HG03045 (cell line): Measurements from ENCODE around the gene ELF2.
A peak's percentile ranks its signal among the peaks of the same experiment; 100 is the strongest.
"Not testable (repeated sequence)": the region's sequence is repeated elsewhere in the genome, so short reads cannot be mapped to it uniquely, and the experiment has no call there.

Experiments used
- ATAC-seq: cut with Tn5 transposase; IDR thresholded peaks from one replicate; pipeline ENCODE4 v1.9.1; 2021; ENCODE audit warnings: mild to moderate bottlenecking, moderate library complexity; ENCODE audit not compliant: unreplicated experiment

The ELF2 gene

GRCh38 chr4:139082750-139083606 lies 94.0 kb downstream of the ELF2 start:
- peak; percentile 88 for ATAC-seq

GRCh38 chr4:139078926-139079325 lies 98.1 kb downstream of the ELF2 start:
- ATAC-seq: no peak

DNA sequence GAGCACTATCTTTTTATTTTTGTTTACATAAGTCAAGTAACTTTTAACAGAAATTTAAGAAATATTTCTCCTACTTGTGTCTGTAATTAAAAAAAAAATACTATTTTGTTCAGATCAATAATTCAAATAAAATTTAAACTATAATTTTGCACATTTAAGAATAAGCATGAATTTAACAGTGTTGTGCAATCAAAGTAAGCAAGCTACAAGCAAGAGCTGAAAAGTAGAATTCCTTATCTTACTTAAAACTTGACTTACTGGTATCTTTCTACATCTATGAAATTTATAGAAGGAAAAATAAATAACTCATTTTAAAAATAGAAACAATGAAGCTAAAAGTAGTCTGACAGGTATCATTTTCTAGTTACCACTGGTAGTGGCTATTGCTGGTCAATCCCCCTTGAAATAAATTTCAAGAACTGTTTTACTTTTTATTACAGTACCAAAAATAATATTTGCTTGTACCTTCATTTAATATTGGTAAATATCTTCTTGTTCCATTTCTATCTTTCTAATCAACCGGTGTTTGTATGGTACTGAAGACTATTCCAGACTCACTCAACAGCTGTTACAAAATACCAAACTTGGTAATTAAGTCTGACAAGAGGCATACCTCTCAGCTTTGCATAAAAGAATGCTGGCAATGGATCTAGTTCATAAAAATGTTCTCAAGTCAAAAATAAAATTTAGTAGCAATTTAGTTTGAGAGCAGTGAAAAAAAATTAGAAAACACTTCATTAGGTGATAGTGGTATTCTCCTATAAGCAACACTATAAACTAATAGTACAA lies 99.3 kb downstream of the ELF2 start:
- ATAC-seq: no peak

- ATAC-seq: no peak
Measured at GRCh38 chr4:139076016-139076744, 100.8 kb downstream of the ELF2 start.

GRCh38 chr4:139060591-139060990 lies 116.4 kb downstream of the ELF2 start:
- no peak for ATAC-seq

DNA sequence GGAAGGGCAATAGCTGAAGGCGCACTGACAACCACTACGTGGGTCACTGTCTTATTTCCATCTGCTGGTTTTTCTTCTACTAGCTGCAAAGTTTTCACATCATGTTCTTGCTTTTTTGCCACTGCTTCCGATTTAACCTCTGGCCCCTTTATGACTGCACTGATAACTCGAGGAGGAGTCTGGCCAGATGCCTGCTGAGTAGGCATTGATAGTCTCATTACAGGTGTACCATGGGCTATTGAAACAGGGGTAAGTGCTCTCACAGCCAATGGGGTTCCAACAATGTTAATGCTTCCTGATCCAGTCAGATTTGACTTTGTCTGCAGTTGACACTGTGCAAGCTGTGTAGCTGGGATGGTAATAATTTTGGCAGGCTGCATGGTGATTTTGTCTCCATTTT lies 118.0 kb downstream of the ELF2 start:
- ATAC-seq: not testable (repeated sequence)

DNA sequence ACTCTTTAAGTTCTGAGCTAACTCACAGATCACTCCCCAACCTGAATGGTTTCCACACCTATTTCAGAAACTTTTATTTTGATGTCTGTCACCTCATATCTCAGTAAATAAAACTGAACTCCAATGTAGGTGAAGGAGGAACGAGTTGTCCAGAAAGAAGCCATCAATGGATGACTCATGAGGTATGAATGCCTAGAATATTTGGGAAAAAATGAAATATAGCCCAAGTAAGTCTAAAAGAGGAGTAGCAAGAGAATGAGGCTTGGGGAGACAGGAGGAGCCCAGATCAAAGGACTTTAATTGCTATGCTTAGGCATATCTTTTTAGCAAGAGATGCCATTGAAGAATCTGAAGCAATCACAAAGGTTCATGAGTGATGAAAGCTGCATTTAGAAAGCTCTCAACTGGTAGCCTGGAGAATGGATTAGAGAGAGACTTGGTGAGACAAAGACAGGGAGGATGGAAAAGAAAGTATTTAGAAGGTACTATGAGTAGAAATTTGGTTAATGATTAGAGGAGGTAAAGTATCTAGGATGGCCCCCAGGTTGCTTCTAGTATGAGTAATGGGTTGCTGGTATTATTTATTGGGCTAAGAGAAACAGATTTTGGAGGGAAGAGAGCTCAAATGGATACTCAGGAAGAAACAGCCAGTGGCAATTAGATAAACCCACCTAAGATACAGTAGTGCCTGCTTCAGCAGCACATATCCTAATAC lies 122.1 kb downstream of the ELF2 start:
- ATAC-seq: no peak

DNA sequence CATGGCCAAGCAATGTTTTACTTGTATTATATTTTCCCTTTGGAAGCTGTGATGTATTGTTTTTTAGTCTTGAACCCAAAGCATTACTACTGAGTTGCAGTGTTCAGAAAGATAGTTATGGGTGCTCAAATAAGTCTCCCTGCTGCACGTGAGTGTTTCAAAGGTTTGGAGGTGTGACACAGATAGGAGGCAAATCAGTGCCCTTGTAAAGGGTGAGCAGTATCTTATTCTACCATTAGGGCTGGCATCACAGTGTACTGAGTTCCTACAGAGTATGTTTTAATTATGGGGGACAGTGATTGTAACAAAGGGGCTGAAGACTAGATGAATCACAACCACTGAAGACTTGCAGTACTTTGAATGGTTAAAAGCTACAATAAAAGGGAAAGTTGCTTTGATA lies 123.1 kb downstream of the ELF2 start:
- ATAC-seq: no peak

GRCh38 chr4:139050446-139050845 lies 126.6 kb downstream of the ELF2 start:
- no peak for ATAC-seq

DNA sequence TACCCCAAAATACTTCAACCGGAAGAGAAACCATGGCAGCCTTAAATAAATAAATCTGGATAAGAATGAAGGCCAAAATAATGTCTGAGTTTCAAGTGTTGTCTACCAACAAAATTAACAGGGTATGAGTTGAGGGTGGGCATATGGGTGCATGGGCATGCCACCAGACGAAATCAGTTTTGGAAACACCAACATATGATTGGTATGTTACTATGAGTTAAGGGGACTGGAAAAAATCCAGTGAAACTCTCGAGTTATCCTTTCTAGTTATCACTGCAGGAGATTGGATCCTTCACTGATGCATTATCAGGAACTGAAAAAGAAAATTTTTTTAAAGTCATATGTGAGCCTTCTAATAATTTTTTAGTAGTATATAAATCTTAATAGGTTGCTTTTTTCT lies 129.0 kb downstream of the ELF2 start:
- no peak for ATAC-seq

GRCh38 chr4:139044291-139044690 lies 132.7 kb downstream of the ELF2 start:
- ATAC-seq: no peak

GRCh38 chr4:139042981-139043460 lies 134.0 kb downstream of the ELF2 start:
- no peak for ATAC-seq

DNA sequence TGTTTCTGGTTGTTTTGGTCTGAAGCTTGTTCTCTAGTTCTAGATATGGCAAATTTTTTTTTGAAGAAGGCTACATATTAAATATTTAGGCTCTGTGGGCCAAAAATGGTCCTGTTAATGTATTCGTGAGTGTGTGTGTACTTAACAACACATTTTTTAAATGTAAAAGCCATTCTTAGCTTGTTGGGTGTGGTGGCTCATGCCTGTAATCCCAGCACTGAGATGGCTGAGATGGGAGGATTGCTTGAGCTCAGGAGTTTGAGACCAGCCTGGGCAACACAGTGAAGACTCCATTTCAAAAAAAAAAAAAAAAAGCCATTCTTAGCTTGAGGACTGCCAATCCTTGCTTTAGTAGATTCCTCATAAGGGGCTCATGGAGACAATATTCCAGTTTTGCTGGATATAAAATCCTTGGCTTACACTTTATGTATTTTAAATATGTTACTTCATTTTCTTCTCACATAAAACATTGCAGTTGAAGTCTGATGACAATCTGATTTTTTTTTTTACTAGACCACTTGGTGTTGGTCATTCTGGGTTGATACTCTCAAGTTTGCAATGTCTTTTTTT lies 138.1 kb downstream of the ELF2 start:
- ATAC-seq: no peak

- no peak for ATAC-seq
Measured at GRCh38 chr4:139036885-139037284, 140.1 kb downstream of the ELF2 start.

DNA sequence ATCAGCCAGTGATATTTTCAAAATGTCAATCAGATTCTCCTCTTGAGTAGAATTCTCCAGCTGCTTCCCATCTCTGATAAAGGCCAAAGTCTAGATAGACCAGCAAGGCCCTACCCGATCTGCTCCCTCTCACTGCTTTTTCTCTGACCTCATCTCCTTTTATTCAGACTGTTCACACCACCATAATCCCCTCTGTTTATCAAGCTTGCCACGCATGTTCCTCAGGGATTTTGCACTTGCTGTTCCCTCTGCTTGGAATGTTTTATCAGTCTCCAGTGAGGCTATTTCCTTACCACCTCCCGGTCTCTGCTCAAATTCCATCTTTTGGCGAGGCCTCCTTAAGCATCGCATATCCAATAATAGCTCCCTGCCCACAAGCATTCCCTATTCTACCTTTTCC lies 141.4 kb downstream of the ELF2 start:
- ATAC-seq: no peak

GRCh38 chr4:139030614-139031235 lies 146.3 kb downstream of the ELF2 start:
- ATAC-seq: peak; percentile 60

GRCh38 chr4:139029866-139030363 lies 147.1 kb downstream of the ELF2 start:
- ATAC-seq: not testable (repeated sequence)

DNA sequence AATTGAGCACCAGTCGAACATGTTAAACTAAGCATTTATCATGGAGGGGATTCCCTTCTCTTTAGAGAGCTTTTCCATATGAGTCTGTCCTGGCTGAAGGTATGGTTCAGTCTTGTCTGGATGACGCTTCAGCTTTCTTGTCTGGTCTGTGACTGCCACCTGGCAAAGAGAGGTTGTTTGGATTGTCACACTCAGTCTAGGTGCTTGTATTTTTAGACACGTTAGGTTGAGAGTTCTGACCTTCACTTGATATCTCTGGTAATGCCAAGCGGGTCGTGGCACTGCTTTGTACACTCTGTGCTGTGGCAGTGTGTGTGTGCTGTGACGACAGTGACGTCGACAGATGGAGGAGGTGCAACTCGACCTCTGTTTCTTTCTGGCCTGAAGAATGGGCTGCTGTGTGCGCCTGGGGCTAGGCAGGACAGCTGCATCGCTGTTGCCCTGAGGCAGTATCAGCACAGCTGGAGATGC lies 148.8 kb downstream of the ELF2 start:
- ATAC-seq: no peak

DNA sequence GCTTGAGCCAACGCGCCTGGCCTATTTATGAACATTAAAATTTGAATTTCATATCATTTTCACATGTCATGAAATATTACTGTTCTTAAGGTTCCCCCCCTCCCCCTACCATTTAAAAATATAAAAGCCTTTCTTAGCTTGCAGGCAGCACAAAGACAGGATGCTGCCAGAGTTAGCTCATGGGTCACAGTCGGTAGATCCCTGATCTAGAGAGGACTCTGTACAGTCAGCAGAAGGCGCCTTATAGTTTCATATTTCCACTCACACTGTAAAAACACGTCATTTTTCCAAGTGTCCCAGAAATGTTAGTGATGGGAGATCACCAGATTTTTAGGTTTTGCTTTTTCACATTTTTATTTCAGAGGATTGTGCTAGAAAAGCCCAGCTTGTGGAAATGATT lies 149.2 kb downstream of the ELF2 start:
- ATAC-seq: no peak

GRCh38 chr4:139025841-139026240 lies 151.2 kb downstream of the ELF2 start:
- ATAC-seq: no peak
